HK-2 (cell line): Measurements from ENCODE around the gene GPR179.

ENCODE experiments used
- DNase-seq: peaks from one replicate; pipeline ENCODE4 v3.0.0-alpha.2; 2018; ENCODE audit not compliant: unreplicated experiment

GPR179 gene, protein sequence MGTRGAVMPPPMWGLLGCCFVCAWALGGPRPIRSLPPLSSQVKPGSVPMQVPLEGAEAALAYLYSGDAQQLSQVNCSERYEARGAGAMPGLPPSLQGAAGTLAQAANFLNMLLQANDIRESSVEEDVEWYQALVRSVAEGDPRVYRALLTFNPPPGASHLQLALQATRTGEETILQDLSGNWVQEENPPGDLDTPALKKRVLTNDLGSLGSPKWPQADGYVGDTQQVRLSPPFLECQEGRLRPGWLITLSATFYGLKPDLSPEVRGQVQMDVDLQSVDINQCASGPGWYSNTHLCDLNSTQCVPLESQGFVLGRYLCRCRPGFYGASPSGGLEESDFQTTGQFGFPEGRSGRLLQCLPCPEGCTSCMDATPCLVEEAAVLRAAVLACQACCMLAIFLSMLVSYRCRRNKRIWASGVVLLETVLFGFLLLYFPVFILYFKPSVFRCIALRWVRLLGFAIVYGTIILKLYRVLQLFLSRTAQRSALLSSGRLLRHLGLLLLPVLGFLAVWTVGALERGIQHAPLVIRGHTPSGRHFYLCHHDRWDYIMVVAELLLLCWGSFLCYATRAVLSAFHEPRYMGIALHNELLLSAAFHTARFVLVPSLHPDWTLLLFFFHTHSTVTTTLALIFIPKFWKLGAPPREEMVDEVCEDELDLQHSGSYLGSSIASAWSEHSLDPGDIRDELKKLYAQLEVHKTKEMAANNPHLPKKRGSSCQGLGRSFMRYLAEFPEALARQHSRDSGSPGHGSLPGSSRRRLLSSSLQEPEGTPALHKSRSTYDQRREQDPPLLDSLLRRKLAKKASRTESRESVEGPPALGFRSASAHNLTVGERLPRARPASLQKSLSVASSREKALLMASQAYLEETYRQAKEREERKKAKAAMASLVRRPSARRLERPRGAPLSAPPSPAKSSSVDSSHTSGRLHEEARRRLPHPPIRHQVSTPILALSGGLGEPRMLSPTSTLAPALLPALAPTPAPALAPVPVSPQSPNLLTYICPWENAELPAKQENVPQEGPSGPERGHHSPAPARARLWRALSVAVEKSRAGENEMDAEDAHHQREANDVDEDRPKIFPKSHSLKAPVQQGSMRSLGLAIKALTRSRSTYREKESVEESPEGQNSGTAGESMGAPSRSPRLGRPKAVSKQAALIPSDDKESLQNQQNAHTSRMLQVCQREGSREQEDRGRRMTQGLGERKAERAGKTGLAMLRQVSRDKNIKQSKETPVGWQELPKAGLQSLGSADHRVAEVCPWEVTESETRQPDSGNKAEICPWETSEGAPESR (N-terminal part only)

DNA sequence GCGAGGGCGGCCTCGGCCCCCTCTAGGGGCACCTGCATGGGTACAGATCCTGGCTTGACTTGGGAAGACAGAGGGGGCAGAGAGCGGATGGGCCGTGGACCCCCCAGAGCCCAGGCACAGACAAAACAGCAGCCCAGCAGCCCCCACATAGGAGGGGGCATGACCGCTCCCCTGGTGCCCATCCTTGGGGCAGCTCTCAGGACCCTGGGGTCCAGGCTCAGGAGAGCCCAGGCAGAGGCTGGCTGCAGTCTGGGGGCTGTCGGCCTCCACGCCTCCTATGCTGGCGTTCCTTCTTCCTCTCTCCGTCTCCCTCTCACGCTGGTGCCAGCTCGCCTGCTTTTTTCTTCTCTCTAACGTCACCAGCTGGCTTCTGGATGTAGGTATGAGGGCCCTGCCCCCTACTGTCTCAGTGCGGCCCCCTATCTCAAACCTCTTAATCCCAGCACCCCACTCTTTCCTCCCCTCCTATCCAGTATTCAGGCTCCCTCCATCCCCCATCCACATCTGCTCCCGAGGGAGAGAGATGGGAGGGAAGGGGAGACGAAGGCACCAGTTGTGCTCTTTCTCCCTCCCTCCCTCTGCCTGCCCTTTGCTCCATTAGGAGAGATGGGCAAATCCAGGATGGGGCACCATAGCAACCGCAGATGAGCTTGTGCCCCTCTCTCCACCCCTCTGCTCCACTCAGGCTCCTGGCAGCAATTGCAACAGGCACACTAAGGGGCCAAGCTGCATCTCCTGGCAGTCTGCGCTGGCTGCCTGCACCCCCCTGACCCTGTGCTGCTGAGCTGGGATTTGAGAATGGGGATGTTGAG is at the start of gene GPR179:
Gene GPR179 (minus strand): TSS at position 349 of the 812 bp plus-strand sequence. CDS start 167 bp downstream, at position 182.
- no peak for DNase-seq

DNA sequence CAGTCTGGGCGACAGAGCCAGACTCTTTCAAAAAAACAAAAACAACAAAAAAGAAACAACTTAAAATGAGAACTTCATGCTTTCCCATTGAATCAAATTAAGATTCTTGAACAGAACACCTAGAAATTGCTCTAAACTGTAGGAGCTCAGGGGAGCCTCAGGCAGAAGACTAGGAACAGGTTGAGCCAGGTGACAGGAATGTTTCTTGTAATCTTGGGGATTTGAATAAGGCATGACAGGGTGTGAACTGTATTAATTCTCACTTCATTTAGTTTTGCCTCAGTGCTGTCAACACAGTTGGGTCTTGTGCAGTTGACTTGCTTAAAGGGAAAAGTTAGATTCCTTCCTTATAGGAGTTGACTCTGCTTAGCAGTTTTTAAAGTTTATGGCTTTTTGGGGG is 35.7 kb upstream of the GPR179 start:
- DNase-seq, result no peak

DNA sequence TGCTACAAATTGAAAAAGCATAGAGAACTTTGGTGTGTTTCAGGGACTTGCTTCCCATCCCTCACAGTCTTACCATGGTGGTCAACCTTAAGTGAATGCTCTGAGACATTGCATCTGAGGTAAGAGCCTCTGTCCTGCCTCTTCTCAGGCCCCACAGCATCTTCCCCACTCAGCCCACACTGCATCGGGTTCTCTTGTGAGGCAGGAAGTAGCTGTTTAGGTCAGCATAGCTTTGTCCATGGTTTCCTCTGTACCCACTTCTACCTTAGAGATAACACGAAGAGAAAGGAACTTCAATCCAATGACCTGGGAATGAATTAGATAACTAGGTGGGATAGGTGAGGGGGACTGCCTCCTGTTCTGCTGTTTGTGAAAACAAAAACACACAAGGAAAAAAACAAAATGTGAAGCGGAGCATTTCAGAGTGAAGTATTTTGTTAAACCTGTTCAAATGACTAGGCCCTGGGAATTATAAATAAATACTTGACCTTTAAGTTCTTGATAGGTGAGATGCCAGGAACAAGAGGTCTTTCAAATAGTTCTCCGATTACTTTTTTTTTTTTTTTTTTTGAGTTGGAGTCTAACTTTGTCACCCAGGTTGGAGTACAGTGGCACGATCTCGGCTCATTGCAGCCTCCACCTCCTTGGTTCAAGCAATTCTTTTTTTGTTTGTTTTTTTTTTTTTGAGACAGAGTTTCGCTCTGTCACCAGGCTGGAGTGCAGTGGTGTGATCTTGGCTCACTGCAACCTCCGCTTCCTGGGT is 25.5 kb upstream of the GPR179 start:
- DNase-seq, result no peak

DNA sequence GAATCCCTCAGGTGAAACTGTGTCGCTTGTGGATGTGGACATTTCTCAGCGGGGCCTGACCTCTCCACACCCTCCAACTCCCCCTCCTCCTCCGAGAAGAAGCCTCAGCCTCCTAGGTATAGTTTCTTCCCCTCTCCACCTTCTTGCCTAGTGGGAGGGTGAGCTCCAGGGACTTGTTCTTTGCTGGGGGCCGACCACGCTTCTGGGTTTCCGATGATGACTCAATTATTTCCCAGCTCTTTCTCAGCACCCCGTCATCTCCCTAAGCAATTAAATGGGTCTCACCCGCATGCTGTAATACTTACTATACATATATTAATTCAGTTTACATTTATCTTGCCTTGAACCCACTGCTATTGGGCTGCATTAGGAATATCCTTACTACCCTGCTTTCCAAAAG is 21.0 kb upstream of the GPR179 start:
- no peak for DNase-seq

DNA sequence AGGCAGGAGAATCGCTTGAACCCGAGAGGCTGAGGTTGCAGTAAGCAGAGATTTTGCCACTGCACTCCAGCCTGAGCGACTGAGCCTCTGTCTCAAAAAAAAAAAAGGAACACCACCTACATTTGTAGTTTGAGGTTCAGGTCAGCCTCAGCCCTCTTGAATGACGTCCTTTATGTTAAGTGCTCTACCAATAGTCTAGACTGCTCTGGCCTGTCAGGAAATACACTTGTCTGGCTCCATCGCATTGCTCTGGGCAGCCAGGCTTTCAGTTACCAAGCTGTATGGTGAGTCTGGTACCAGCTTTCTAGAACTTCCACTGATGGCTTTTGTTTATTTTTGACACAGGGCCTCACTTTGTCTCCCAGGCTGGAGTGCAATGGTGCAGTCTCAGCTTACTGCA is 19.3 kb upstream of the GPR179 start:
- no peak for DNase-seq

DNA sequence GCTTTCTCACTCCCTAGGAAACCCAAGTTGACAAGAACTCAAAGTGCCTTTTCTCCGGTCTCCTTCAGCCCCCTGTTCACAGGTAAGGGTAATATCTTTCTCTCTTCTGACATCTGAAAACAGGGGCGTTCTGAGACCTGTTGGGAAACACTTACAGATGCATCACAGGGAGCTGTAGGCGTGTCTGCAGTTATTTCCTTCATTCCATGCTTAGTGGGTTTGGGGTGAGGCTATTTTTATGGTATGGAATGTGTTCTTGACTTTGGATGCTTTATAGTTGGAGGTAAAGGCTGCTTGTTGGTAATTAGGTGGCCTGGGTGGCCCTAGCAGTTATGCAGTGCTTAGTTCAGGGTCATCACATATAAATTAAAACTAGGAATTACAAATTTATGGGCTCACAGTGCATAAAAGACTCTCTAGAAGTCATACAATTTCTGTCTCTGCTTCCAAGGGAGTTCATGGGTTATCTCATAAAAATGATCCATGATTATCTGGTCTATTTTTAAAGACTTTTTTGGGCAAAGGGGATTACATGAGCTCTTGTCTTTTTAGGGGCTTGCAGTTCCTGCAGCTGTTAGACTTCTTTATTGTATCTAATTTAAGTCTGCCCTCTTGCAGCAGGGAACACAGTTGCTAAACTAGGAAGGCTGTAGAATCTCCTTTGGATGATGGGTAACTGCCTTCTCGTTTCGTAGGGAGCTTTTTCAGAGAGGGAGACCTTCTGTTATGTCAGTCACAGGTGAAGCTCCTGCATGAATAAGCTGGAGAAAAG is 18.1 kb upstream of the GPR179 start:
- no peak for DNase-seq

DNA sequence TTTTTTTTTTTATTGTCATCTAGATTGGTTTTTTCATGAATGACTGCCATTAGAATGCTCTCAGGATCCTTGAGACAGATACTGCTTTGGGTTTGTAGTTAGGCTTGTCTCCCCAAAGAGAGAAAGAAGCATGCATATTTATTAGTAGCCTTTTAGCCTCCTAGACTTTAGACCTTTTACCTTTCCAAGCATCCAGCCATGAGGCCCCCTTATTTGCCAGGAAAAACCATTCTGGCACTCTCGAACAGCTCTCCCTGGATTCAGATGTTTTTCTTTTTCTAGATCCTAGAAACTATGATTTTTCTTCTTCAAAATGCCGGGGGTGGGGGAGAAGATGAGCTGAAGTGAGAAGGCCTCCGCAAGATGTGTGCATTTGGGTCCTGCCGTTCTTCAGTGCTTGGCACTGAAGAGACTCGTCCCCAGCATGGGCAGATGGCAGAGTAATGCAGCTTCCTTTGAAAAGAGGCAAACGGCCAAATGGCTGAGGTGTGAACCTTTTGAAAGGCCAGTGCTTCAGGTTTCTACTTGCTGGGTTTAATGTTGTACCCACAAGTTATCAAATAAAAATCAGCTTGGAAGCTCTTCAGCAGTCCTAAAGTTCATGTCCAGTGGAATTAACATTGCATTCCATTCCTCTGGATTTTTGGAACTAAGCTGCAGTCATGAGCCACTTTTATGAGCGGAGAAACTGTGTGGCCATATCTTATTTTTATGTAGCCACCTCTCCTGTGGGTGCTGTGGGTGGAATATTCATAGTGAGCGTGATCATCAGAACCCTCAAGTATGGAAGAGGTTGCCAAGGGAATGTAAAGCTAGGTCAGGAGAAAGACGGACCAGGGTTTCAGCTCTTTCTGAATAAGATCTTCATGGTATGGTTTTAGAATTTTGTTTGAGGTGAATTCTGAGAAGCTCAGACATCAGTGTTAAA is 15.1 kb upstream of the GPR179 start:
- DNase-seq, result no peak

DNA sequence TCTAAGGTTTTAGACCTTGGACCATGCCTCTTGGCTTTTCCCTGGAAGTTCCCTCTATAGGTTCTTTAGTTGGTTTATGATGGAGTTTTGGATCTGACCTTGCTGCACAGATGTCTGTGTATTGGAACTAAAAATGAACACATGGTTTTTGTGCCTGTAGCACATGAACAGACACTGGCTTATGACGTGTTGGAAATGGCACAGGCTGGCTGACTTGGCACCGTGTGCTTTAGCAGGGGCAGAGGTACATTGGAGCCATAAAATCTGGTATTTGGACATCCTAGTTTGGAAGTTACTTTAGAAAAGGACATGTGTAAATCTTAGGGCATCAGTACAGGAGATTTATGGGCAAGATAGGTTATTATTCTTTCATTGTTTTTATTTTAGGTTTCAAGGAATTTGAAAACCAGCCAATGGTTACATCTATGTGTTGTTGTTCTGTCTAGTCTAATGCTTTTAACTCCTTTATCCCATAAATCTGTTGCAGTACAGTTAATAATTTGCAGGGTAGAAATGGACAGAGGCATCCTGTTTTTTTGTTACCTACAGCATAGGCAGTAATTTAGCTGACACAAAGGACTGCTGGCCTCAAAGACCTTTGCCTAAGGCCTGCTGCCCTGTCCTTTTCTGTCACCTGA is 13.8 kb upstream of the GPR179 start:
- DNase-seq, result no peak

DNA sequence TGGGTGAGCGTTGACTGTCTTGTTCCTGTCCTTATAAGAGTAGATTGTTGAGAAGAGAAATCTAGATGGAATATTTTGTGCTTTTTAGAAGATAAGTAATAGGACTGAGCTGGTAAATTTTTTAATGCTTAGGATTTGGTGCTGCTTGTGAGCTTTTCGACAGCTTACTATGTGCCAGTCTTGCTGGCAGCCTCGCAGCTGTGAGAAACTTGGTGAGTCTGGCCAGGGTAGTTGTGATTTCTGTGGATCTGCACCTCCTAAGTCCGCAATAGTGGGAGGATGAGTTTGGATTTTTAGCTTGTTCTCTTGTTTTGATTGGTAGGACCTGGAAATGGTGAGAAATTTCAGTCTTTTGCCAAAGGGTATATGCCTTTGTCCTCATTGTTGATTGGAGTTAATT is 11.5 kb upstream of the GPR179 start:
- DNase-seq, result no peak

DNA sequence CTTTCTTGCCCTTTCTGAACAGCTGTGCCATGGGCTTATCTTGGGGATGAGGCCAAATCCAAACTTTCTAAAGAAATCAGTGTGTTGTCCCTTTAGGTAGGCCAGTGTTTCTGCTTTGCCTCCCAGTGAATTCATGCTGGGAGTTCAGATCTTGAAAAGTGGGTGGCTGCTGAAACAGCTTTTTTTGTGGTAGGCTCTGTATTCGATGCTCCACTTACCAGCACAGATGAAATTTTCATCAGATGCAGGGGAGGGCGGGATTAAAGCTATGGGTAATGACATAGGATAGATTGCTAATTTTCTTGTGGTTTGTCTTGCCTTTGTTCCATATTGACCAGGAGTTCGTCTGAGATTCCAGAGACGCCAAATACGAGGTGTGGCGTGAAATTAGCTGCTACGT is 10.7 kb upstream of the GPR179 start:
- DNase-seq, result no peak

DNA sequence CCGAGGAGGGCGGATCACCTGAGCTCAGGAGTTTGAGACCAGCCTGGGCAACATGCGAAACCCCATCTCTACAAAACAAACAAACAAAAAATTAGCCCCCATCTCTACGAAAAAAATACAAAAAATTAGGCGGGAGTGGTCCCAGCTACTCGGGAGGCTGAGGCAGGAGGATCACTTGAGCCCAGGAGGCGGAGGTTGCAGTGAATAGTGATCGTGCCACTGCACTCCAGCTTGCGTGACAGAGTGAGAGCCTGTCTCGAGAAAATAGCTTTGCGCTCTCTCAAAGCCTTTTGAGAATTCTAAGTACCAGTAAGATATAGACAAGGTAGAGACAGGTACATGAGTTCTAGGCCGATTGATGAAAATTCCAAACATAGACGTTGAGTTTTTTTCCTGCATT is 9.9 kb upstream of the GPR179 start:
- DNase-seq, result no peak

DNA sequence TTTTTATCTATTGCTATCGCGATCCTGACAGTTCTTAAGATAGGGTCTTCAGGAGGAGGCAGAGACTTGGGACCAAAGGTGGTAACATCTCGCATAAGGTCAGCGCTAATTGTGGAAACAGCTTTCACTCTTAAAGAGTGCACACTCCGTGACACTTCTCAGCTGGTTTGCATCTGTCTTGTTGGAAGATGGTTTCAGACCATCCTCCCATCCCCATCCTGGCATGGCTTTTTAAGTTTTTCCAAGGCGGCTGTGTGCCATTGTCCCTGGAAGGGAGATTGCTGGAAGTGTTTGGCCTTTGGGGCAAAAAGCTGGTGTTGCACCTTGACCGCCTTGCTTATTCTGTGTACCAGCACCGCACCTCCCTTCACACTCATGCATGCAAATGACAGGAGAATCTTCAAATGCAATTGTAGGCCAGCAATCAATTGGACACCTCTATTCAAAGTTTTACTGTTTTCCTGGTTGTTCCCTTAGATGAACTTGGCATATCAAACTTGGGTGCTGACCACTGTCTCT is 9.4 kb upstream of the GPR179 start:
- DNase-seq, result no peak

DNA sequence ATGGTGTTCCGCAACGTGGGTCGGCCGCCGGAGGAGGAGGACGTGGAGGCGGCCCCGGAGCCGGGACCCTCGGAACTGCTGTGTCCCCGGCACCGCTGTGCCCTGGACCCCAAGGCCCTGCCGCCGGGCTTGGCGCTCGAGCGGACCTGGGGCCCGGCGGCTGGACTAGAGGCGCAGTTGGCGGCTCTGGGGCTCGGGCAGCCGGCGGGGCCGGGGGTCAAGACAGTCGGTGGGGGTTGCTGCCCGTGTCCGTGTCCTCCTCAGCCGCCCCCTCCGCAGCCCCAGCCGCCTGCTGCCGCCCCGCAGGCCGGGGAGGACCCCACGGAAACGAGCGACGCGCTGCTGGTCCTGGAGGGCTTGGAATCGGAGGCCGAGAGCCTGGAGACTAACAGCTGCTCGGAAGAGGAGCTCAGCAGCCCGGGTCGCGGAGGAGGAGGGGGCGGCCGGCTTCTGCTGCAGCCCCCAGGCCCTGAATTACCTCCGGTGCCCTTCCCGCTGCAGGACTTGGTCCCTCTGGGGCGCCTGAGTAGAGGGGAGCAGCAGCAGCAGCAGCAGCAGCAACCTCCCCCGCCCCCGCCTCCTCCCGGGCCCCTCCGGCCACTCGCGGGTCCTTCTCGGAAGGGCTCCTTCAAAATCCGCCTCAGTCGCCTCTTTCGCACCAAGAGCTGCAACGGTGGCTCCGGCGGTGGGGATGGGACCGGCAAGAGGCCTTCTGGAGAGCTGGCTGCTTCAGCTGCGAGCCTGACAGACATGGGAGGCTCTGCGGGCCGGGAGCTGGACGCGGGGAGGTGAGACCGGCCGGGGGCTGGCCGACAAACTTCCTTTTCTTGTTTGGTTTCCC is 8.7 kb upstream of the GPR179 start:
- peak; percentile 32 for DNase-seq

DNA sequence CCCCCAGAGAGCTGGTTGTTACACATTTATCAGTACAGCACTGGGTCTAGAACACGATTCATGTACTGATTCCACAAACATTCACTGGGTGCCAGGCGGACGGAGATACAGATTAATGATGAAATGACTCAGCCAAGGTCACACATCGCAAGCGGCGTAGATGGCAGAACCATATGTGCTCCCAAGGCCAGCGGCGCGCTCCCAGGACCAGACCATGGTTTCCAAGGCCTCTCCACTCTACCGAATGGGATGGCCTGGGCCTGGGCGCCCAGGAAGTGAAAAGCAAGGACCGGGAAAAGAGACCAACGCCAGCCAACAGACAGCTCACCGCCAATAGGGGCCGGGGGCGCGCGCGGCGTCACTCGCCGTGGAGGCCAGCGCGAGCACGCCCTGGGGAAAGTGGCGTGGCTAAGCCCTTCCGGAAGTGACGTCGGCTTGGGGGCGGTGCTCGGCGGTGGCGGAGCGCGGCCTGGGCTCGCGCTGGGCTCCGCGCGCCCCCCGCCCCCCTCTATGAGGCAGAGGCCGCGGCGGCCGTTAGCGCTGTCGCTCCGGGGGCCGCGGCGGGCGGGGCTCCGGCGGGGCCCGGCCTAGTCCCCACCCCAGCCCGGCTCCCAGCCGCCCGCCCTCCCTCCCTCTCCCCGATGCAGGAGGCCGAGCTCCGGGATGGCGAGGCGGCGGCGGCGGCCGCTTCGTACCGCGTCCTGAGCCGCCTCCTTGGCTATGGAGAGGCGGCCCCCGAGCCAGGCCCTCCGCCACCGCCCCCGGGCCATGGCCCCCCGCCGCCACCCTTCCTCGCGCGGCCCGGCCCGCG is 7.9 kb upstream of the GPR179 start, which contains the start of gene SOCS7:
Gene SOCS7 (plus strand): TSS at position 433 of the 811 bp plus-strand sequence. CDS start 209 bp downstream, at position 642.
- DNase-seq, result peak; percentile 88

DNA sequence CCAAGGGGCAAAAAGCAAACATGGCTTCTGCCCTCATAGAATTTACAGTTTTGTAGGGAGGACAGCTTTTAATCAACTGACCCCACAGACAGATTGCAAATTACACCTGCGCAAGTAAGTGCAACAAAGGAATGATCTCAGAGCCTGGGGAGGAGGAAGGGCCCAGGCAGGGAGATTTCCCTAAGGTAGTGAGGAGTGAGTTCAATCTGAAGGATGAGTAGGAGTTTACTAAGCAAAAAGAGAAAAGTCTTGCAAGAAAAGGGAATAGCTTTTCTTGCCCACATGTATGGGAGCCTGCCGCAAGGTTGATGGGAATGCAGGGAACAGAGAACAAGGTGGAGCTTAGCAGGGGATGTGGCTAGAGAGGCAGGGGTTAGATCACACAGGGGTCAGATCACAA is 6.3 kb upstream of the GPR179 start:
- DNase-seq, result no peak
